NCI-H1694 treated with DMSO at 0.1 percent for 48 hours (cell line): ENCODE data around the gene TMEM98.
"Not testable (repeated sequence)": the region's sequence is repeated elsewhere in the genome, so short reads cannot be mapped to it uniquely, and the experiment has no call there.

Experiments used
- DNase-seq: peaks from one replicate; lab custom pipeline; 2025; lab: John Stamatoyannopoulos, UW

TMEM98 gene

DNA sequence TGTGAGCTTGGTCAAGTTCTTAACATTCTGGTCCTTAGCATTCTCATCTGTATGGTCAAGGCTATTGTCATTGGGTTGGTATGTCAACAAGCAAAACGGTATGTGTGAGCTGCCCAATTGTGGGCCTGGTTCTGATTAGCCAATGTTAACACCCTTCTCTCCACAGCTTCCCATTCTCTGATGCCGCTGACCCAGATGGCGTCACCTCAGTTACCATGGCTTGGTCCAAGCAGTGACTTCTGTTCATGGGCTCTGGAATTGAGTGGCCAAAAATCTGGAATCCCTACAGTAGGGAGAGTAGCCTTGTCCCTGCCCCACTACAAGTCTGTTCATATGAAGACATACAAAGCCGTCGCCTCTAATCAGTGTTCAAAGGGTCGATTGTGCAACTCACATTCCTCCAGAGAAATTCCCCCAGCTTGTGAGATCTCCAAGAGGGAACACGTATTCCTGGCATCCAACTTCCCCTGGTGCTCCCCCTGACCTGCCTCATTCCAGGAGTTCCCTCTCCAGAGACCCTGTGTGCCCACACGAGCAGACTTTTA, 15.8 kb downstream of the TMEM98 start:
- no peak for DNase-seq

DNA sequence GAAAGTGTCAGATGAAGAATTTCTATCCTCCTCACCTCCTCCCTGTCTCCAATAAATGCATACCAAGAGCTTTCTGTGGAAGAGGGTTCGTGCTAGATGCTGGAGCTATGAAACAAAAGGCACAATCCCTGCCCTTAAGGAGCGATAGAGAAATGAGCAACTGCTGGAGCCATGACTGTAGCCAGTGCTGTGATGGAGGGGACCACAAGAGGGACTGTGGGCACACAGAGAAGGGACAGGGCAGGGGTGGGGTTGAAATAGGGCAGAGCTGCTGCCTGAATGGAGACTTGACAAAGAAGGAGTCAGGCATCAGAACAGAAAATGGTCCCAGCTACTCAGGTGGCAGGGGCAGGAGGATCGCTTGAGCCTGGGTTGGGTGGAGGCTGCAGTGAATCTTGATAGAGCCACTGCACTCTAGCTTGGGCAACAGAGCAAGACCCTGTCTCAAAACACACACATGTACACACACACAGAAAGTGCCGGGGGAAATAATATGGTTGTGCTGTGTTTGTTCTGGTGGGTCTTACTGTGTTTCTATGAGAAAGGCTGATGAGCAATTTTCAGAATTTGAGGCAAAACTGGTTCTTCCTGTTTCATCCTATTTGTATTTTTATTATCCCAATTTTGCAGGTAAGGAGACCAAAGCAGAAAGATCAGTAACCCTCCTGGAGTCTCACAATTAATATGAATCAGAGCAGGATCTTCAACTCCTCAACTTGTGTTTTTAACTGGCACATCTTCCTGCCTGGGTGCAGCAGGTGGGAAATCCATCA, 16.5 kb downstream of the TMEM98 start:
- DNase-seq, result no peak

DNA sequence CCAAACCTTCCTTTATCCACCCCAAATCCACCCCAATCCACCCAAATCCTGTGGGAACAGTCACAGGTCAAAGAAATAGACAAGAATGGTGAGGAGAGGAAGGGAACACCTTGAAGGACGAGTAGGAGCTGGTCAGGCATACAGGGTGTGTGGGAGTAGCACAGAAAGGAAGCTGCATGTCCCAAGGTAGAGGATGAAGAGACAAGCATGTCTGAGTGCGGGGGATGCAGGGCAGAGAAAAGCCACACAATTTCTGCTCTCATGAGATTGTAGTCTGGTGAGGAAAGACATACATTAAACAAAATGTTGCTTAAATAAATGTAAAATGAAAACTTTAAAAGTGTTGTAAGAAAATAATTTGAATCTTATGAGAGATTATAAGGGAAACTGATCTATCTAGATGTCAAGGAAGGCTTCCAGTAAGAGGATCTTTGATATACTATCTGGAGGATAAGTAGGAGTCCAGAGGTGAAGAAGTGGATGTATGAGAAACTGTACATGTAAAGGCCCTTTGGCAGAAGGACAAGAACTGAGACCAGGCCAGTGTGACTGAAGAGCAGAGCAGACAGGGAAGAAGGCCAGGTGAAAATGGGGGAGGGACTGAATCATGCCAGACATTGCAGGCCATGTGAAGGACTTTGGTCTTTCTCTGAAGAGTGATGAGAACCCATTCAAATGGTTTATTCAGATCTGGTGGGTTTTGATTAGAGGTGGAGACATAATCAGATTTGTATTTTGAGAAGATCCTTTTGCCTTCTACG, 18.6 kb downstream of the TMEM98 start:
- DNase-seq, result no peak

DNA sequence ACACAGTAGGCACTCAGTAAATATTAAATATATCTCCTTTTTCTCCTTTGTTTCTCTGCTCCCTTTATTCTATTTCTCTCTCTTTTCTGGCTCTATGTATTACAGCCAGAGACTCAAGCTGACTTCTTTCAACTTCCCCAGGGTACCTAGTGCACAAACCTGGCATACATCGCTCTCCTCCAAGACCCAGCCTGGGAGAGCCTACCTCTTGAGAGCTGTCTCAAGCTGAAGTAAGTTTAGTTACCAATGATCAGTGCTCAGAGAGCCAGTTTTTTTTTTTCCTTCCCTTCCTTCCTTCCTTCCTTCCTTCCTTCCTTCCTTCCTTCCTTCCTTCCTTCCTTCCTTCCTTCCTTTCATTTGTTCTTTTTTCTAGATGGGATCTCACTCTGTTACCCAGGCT, 19.8 kb downstream of the TMEM98 start:
- DNase-seq, result no peak

DNA sequence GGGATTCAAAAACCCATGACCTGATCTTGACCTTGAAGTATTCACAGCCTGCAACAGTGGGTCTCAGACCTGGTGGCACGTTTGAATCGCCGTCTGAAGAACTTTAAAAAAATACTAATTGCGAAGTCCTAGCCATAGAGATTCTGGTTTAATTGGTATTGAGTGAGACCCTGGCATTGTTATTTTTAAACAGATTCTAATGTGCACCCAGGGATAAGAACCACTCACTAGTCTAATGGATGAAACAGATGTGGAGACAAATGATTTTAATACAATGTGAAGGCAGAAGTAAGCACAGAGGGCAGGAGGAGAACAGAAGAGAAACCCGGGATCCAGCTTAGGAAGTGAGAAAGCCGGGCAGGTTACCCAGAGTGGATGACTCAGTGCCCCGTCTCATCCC, 21.2 kb downstream of the TMEM98 start:
- DNase-seq, result no peak

DNA sequence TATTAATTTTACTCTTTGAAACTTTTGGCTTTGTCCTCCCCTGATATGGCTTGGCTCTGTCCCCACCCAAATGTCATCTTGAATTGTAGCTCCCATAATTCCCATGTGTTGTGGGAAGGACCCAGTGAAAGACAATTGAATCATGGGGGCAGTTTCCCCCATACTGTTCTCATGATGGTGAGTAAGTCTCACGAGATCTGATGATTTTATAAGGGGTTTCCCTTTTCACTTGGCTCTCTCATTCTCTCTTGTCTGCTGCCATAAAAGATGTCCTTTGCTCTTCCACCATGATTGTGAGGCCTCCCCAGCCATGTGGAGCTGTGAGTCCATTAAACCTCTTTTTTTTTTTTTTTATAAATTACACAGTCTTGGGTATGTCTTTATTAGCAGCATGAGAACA, 24.5 kb downstream of the TMEM98 start:
- not testable (repeated sequence) for DNase-seq

DNA sequence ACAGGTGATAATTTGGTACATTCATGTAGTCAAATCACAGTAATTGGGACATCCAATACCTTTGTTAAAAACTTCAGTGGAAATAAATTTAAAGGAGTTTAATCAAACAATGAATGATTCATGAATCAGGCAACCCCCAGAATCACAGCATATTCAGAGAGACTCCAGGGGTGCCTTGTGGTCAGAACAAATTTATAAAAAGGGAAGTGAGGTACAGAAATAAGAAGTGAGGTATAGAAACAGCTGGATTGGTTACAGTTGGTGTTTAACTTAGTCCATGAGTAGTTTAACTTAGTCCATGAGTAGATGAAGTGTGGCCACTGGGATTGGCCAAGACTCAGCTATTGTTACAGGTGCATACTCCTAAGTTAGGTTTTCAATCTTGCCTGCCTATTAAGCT, 25.1 kb downstream of the TMEM98 start:
- no peak for DNase-seq

DNA sequence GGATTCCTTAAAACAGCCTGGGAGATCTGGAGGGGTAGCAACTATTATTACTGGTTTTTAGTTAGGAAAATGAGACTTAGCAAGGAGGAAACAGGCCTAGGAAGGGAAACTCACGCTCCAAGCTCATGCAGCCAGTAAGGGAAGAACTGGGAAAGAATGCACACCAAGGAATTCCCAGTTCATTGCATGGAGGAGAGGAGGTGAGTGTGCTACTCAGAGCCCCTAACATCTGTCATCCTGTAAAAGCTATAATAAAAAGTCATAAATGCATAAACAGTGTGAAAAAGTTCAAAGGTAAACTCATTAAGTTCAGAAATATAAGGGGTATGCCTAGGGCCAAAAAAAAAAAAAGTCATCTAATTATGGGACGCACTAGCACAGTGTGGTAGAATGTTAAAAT, 25.9 kb downstream of the TMEM98 start:
- DNase-seq, result no peak

DNA sequence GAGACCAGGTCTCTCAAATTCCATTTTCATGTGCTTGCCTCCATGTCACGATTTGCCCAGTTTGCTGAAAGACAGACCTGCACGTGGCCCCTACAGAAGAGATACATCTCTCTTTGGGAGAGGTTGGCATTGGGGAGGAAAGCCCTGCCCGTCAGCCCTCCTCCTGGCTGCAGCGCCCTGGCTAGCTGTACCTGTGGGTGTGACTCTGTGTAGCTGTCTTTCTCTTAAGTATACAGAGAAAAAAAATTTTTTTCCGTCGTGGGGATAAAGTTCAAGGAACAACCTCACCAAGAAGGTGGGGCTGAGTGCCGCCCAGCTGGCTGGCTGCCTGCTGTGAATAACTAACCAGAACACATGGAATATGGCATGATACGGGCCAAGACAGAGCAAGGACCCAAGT, 26.5 kb downstream of the TMEM98 start:
- DNase-seq, result no peak

DNA sequence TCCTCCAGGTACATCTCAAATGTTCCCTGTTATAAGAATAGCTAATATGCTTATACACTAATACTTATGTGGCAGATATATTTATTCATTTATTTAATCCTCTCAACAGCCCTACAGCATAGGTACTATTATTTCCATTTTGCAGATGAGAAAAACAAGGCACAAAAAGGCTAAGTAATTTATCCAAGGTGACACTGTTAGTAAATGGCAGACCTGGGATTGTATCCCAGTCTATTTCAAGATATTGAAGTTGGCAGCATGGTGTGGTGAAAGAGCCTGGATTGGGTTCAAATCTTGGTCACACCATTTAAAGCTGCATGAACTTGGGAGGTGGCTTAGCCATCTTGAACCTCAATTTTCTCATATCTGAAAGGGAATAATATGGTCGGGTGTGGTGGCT, 27.2 kb downstream of the TMEM98 start:
- DNase-seq, result no peak

DNA sequence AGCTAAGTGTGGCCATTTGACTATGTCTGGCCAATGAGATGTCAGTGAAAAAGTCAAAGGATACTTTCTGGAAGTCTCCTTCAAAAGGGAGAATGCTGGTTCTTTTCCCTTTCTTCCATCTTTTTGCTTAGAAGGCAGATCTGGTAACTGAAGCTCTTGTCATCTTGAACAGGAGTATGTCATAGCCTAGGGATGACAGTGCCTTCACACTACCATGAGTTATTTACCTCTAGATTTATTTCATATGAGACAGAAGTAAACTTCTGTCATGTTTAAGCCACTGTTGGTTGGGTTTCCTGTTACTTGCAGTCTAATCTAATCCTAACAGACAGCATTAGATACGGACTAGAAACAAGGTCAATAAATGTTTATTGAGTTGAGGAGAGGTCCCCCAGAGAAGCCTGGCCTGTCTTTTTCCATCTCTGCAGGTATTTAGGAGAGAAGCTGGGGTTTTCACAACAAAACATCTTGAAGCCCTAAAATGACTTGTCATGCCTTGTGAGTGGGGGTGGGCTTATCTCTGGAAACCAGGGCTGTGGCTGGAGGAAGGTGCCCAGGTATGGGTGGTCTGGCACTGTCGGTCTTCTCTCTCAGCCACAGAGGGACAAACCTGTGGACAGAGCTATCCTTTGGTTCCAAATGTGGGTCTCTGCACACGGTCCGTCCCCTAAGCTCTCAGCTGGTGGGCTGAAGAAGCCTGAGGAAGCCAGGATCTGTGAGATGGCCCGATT, 28.5 kb downstream of the TMEM98 start:
- no peak for DNase-seq

DNA sequence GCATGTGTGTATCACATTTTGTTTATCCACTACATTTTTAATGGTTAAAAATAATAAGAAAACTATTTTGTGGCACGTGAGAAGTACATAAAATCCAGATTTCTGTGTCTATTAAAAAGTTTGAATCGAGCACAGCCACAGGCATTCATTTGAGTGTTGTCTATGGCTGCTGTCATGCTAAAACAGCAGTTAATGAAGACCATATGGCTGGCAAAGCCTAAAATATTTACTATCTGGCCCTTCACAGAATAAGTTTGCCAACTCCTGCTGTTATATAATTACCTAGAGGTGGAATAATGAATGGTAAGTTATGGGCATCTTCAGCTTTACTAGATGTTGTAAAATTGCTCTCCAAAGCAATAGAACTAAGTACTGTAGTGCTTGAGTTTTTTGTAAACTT, 30.5 kb downstream of the TMEM98 start:
- DNase-seq, result peak; percentile 44

DNA sequence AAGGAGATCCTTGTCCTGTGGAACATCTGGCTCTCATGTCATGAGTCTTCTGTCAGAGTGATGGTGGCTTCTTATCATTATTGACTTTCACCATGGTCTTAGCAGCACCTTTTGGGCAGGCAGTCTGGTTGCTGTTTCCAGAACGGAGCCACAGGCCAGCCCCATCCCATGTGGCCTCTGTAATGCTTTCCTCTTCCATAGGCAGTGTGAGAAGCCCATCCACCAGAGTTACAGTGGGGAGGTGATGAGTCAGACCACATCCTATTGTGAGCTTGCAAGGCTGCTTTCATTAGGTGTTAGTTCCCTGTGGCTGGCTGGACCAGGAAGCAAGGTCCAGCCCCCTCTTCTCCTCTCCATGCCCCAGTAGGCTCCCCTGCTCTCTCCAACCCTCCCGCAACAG, 32.9 kb downstream of the TMEM98 start:
- no peak for DNase-seq

DNA sequence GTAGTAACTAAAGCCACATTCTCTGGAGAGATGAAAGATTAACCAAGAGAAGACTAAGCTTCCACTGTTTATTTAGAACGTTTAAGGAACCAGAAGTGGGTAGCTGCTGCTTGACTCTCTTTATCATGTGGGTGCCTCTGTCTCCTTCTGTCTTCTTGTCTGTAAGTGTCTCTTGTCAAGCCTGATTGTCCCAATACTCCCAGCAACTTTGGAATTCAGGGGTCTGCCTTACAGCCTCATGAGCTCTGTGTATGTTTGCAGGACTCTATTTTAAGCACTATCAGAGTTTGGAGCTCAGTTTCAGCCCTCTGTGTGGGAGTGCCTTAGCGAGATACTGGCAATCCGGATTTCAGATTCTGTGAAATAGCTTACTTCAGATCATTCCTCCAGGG, 34.4 kb downstream of the TMEM98 start:
- no peak for DNase-seq

DNA sequence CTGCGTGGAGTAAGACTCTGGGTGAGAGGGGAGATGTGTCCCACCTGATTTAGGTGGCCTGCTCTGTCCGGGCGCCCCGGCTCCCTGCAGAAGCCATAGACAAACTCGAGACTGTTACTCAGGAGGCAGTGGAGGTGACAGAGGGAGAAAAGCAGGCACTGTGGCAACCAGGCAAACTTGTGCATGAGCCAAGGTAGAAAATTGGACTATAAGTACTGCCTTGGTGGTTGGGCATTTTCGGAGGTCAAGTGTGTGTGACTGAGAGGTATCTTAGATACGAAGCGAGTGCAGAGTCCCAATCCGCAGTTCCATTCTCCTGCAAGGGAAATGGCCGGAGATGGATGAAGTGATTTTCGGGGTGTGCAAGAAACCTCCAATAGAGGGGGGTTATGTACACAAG, 36.6 kb downstream of the TMEM98 start:
- DNase-seq, result no peak

DNA sequence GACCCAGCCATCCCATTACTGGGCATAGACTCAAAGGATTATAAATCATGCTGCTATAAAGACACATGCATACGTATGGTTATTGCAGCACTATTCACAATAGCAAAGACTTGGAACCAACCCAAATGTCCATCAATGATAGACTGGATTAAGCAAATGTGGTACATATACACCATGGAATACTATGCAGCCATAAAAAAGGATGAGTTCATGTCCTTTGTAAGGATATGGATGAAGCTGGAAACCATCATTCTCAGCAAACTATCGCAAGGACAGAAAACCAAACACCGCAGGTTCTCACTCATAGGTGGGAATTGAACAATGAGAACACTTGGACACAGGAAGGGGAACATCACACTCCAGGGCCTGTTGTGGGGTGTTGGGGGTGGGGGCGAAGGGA, 41.3 kb downstream of the TMEM98 start:
- DNase-seq, result not testable (repeated sequence)

DNA sequence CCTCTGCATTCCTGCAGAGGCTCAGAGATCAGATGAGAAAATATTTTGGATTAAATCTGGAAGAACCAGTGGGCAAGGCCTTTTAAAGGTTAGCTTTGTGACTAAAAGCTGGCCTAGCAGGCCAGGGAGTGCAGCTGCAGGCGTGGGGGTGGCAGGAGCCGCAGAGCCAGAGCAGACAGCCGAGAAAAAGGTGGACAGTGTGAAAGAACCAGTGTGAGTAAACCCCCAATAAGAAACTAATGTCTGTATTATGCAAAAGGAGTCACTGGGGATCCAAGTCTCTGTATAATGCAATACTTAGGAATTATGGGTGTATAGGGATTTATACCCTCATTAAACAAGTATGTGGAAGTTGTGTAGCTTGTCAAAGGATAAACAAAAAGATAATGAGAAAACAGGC, 42.3 kb downstream of the TMEM98 start:
- no peak for DNase-seq

DNA sequence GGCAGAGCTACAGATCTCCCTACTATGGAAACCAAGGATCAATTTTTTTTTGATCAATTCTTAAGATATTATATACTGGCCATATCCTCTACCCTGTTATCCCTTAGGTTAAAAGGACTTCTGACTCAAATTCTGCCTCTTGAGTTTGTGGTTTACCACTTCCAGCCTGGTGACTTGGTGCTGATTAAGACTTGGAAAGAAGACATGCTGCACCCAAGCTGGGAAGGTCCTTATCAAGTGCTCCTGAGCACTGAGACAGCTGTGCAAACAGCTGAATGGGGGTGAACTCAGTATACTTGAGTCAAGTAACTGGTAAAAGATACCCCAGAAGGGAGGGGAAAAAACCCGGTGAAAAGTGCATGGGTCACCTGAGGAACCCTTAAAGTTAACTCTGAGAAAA, 43.2 kb downstream of the TMEM98 start:
- no peak for DNase-seq

DNA sequence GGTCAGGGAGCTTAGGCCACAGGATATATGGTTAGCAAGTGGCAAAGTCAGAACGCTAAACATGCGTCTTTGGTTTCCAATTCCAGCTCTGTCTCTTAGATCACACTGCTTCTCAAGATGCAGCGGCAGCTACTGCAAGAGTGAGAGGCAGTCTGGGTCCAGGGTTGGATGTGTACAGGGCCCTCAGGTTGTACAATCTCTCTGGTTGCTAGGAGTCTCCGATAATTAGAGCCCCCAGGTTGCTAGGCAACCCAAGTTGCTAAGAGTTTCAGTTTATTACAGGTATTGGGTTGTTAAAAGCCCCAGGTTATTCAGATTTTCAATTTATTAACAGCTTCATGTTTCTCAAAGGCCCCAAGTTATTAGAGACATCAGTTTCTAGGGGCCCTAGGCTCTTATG, 48.2 kb downstream of the TMEM98 start:
- DNase-seq, result no peak

DNA sequence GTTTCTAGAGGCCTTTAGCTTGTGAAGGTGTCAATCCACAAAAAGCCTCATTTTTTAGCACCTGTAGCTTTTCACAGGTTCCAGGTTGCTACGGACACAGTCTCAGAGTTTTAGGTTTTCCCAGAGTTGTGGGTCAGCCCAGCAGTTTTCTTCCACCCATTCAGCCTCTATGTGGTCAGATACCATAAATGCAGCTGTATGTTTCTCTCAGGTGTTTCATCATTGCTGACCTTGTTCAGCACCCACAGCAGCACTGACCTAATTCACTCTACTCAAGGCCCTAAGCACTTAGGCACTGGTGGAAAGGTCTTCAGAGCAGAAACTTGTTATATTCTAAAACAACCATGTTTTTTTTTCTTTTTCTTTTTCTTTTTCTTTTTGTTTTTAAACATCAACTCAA, 48.7 kb downstream of the TMEM98 start:
- DNase-seq, result no peak

DNA sequence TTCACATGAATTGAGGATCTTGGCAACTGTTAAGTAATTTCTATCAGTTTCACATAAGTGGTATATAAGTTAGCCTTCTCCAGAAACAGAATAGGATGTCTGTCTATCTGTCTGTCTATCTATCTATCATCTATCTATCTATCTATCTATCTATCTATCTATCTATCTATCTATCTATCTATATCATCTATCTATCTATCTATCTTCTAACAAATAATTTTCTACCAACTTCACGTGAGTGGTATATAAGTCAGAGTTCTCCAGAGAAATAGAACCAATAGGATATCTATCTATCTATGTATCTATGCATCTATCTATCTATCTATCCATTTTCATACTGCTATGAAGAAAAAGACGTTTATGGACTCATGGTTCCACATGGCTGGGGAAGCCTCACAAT, 52.3 kb downstream of the TMEM98 start:
- DNase-seq, result no peak

DNA sequence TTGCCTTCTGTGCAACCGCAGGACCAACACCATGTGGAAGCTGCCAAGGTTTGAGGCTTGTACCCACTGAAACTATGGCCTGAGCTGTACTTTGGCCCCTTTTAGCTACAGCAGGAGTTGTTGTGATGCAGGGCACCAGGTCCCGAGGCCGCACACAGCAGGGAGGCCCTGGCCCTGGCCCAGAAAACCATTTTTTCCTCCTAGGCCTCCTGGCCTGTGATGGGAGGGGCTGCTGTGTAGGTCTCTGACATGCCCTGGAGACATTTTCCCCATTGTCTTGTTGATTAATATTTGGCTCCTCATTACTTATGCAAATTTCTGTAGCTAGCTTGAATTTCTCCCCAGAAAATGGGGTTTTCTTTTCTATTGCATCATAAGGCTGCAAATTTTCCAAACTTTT, 53.7 kb downstream of the TMEM98 start:
- DNase-seq, result not testable (repeated sequence)
